Endothelial cell of umbilical vein (primary cell): ENCODE data around the gene ARRB1. TPM values are rescaled to one million over a fixed set of nuclear protein-coding genes. Genes with fewer than 3 reads are reported as not detected.

Experiments used
- BruUV-seq: library from RNA; stranded (reverse); fragments of 400-500 nt; replicated peaks from 2 replicates; lab custom pipeline; 2021; lab: Mats Ljungman, UMichigan
- CTCF ChIA-PET: fragments of 300-600, 350-600 bp; sonication (Branson Sonifier 250); formaldehyde crosslinking; loops from one replicate; lab custom pipeline; 2021; ENCODE audit warnings: antibody characterized with exemption, inconsistent platforms; lab: Charles Lee
- POLR2A ChIA-PET: fragments of 300-600, 350-600 bp; sonication (Branson Sonifier 250); formaldehyde crosslinking; loops from one replicate; lab custom pipeline; 2021; ENCODE audit warnings: antibody characterized with exemption, inconsistent platforms; lab: Charles Lee
- DNase-seq: peaks from one replicate; pipeline ENCODE4 v3.0.0-alpha.2; 2011; ENCODE audit warnings: low read depth, low spot score
- FAIRE-seq: peaks from 2 replicates; lab custom pipeline; 2011; peaks lifted over from hg19 to GRCh38; lab: Jason Lieb, UNC
- H2AFZ ChIP-seq: 2 replicates; pipeline ENCODE4 v1.6.0; 2012; ENCODE audit warnings: low read depth, low read length, control low read depth, inconsistent platforms
- H3K27ac ChIP-seq: 2 replicates; pipeline ENCODE4 v1.5.1; 2011; ENCODE audit warnings: low read depth, mild to moderate bottlenecking, control low read depth, low read length, moderate library complexity; ENCODE audit not compliant: insufficient read depth
- H3K27me3 ChIP-seq, 2 experiments: 2 replicates each; pipeline versions ENCODE4 v1.6.0 to v1.6.1; 2011; ENCODE audit warnings: low read length in 2 of 2, mixed read lengths in 1 of 2; ENCODE audit not compliant: control insufficient read depth in 2 of 2, insufficient read depth in 2 of 2
- H3K36me3 ChIP-seq, 2 experiments: 2 replicates in 1 of 2; 3 replicates in 1 of 2; pipeline ENCODE4 v1.5.1; 2011; ENCODE audit warnings: low read length in 2 of 2, mild to moderate bottlenecking in 1 of 2, moderate library complexity in 1 of 2; ENCODE audit not compliant: control insufficient read depth in 2 of 2, insufficient read depth in 2 of 2; ENCODE audit errors: extremely low read depth in 1 of 2
- H3K4me1 ChIP-seq: 3 replicates; pipeline ENCODE4 v1.5.1; 2011; ENCODE audit warnings: mild to moderate bottlenecking, low read length; ENCODE audit not compliant: control insufficient read depth, insufficient read depth; ENCODE audit errors: extremely low read depth
- H3K4me2 ChIP-seq: 2 replicates; pipeline ENCODE4 v1.6.1; 2011; ENCODE audit warnings: low read length, control low read depth, mixed read lengths; ENCODE audit not compliant: insufficient read depth
- H3K4me3 ChIP-seq, 3 experiments: fragments of 200-600 bp in 1 of 3; sonication (generic), shearing (Covaris generic) in 1 of 3; replicated peaks in 1 of 3; 2 replicates each; pipeline ENCODE4 v1.5.1; 2011 to 2016; ENCODE audit warnings: control low read depth in 3 of 3, low read length in 3 of 3, mild to moderate bottlenecking in 2 of 3, inconsistent platforms in 1 of 3, low read depth in 1 of 3, moderate library complexity in 1 of 3; ENCODE audit not compliant: insufficient read depth in 1 of 3
- H3K79me2 ChIP-seq: 2 replicates; pipeline ENCODE4 v1.6.0; 2012; ENCODE audit warnings: low read length, inconsistent platforms; ENCODE audit not compliant: control insufficient read depth, insufficient read depth
- H3K9ac ChIP-seq: replicated peaks from 2 replicates; pipeline ENCODE3; 2011; ENCODE audit warnings: low read length, control low read depth; ENCODE audit not compliant: insufficient read depth; ENCODE audit errors: extremely low read depth
- H3K9me1 ChIP-seq: replicated peaks from 3 replicates; pipeline ENCODE4 v1.6.0; 2011; ENCODE audit warnings: mild to moderate bottlenecking, low read length; ENCODE audit not compliant: control insufficient read depth, insufficient read depth; ENCODE audit errors: extremely low read depth
- H3K9me3 ChIP-seq: replicated peaks from 2 replicates; pipeline ENCODE4 v1.5.1; 2012; ENCODE audit warnings: low read length, inconsistent platforms; ENCODE audit not compliant: control insufficient read depth, insufficient read depth
- H4K20me1 ChIP-seq: replicated peaks from 2 replicates; pipeline ENCODE3; 2011; ENCODE audit warnings: mild to moderate bottlenecking, low read length; ENCODE audit not compliant: control insufficient read depth, insufficient read depth; ENCODE audit errors: extremely low read depth
- CTCF ChIP-seq, 2 donors: IDR thresholded peaks; 1 replicate in 1 of 2; 2 replicates in 1 of 2; pipeline ENCODE4 v1.5.1; 2011; ENCODE audit warnings: low read length in 2 of 2, mild to moderate bottlenecking in 2 of 2, moderate library complexity in 2 of 2, control low read depth in 1 of 2, inconsistent platforms in 1 of 2, low read depth in 1 of 2; ENCODE audit not compliant: insufficient read depth in 1 of 2; ENCODE audit errors: extremely low read depth in 1 of 2
- EZH2 ChIP-seq: IDR thresholded peaks from 2 replicates; pipeline ENCODE4 v1.6.1; 2012; ENCODE audit warnings: borderline replicate concordance, low read depth, mild to moderate bottlenecking, moderate library complexity, low read length, inconsistent platforms; ENCODE audit not compliant: severe bottlenecking
- FOS ChIP-seq: IDR thresholded peaks from 2 replicates; pipeline ENCODE4 v1.6.1; 2011; ENCODE audit warnings: mild to moderate bottlenecking, low read length, moderate library complexity, borderline replicate concordance; ENCODE audit not compliant: insufficient read depth
- GATA2 ChIP-seq: IDR thresholded peaks from 2 replicates; pipeline ENCODE4 v1.7.0; 2011; ENCODE audit warnings: low read depth, mild to moderate bottlenecking, moderate library complexity, mixed read lengths, low read length; ENCODE audit not compliant: insufficient read length, insufficient read depth
- JUN ChIP-seq: IDR thresholded peaks from 2 replicates; pipeline ENCODE4 v1.6.1; 2011; ENCODE audit warnings: borderline replicate concordance, low read depth; ENCODE audit not compliant: insufficient read length, insufficient read depth
- MYC ChIP-seq: IDR thresholded peaks from one replicate; pipeline ENCODE4 v1.6.1; 2011; ENCODE audit warnings: mild to moderate bottlenecking, low read depth, low read length
- POLR2A ChIP-seq: IDR thresholded peaks from 2 replicates; pipeline ENCODE4 v1.6.1; 2012; ENCODE audit warnings: low read depth, mild to moderate bottlenecking, control low read depth, low read length
- POLR2AphosphoS5 ChIP-seq: IDR thresholded peaks from 2 replicates; pipeline ENCODE4 v1.6.1; 2012; ENCODE audit warnings: low read depth, mild to moderate bottlenecking, control low read depth, low read length, moderate library complexity; ENCODE audit not compliant: insufficient read depth
- dilution Hi-C: fragments of 300-500 bp; cut with MboI; formaldehyde crosslinking; loops from one replicate; pipeline ENCODE4 v1.15.0; 2019; ENCODE audit warnings: low sequenced_read_pairs; ENCODE audit not compliant: extremely low pct_ligation_motif_present
- intact Hi-C: fragments of 100-400 bp; cut with micrococcal nuclease; formaldehyde crosslinking; loops from one replicate; pipeline ENCODE4 v1.10.0; 2022
- polyA plus RNA-seq, 4 experiments: library from polyadenylated mRNA; depleted of rRNA in 3 of 4; stranded (reverse) in 3 of 4; unstranded in 1 of 4; fragments of >200 nt; gene quantifications; 2 replicates each; pipeline versions ENCODE4 v1.2.1 to v1.2.3, GENCODE V29; 2011 to 2012; ENCODE audit warnings: missing spikeins in 1 of 4
- total RNA-seq: library from RNA; stranded (reverse); gene quantifications from 2 replicates; pipeline ENCODE4 v1.2.3, GENCODE V29; 2021
- TF ChIP-seq, protein P1 (sequence below): IDR thresholded peaks from 2 replicates; pipeline ENCODE4 v1.6.1; 2011; ENCODE audit not compliant: insufficient read depth, insufficient read length

ARRB1 gene
- total and polyA plus RNA-seq, 2 donors (not counting 3 experiments of a cell fraction or from before 2014, with no cell fraction given), result 63.9 to 92.6 TPM

- no TSS peak for BruUV-seq
- Histone ChIP-seq H3K27ac (no peak overlapping the region), H3K9me1 (no peaks in the 10 kb centered on the region), H2AFZ (no peak overlapping the region), H3K9me3 (no peaks in the 10 kb centered on the region), H3K27me3 (no peaks in the 10 kb centered on the region), H3K4me2 (peak overlapping the region; percentile 3), H4K20me1 (no peaks in the 10 kb centered on the region), H3K79me2 (peaks cover 49% of the 10 kb centered on the region), H3K9ac (no peak overlapping the region), H3K4me3 (no peak overlapping the region), H3K4me1 (peaks cover 69% of the 10 kb centered on the region), H3K36me3 (peaks cover 0 to 6% of the 10 kb centered on the region in 2 experiments)
- POLR2A ChIA-PET, result interaction anchor here (0.9 to 1.2 kb wide), 2 partner anchors 12 to 17 kb away, joined by 3 to 4 read pairs; no protein-coding TSS in a partner anchor
- peak; percentile 38 for TF ChIP-seq JUN
- TF ChIP-seq POLR2A, result no peak
- no peak for TF ChIP-seq FOS
- TF ChIP-seq MYC, result no peak
- dilution Hi-C loops, result no loop called here
- intact Hi-C loops, result no loop called here
- peak; percentile 56 for FAIRE-seq
- CTCF ChIA-PET, result interaction anchor here (1.1 to 5.0 kb wide), 4 partner anchors 8 to 38 kb away, joined by 4 to 20 read pairs (median 6); no protein-coding TSS in a partner anchor
- DNase-seq, result peak; percentile 30
Observed at GRCh38 chr11:75342966-75343870, 8.2 kb downstream of the ARRB1 start.

DNA sequence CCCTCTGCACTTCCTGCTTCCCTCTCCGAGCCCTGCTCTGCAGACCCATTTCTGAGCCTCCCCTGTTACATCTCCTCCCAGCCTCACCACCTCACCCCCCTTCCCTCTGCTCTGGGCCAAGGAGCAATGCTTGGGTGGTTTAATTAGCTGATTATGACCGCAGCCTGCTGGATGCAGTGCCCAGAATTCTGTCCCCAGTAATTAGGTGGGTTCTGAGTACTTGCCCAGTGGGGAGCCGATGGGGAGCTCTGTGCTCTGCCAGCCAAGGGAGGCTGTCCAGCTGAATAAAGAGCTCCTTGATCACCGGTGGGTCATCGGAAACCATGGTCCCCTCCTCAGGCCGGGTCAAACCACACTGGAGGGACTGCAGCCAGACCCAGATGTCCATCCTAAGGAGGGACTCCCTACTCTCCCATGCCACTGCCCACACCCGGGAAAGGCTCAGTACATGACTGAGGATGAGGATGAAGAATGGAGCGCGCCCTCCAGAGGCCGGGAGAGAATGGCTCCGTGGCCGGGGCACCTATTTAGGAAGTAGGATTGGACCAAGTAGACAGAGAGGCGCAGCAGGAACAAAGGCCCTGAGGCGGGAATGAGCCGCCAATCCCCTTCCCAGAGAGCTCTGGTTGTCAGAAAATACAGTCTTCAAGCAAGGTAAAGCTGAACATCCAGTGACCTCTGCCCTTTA, 9.1 kb downstream of the ARRB1 start:
- no peak overlapping the region for H3K27ac ChIP-seq
- H4K20me1 ChIP-seq, result no peaks in the 10 kb centered on the region
- H3K9me3 ChIP-seq, result no peaks in the 10 kb centered on the region
- no peak for DNase-seq
- dilution Hi-C loops (no loop called here), intact Hi-C loops (no loop called here)
- CTCF ChIA-PET, result interaction anchor here (0.9 to 5.0 kb wide), 6 partner anchors 8 to 46 kb away, joined by 3 to 22 read pairs (median 6); no protein-coding TSS in a partner anchor
- H2AFZ ChIP-seq, result no peak overlapping the region
- POLR2A ChIA-PET, result interaction anchor here (1.2 kb wide), 1 partner anchor 13 kb away, joined by 3 read pairs; no protein-coding TSS in a partner anchor
- BruUV-seq, result no TSS peak
- no peak overlapping the region for H3K4me3 ChIP-seq
- H3K9ac ChIP-seq, result no peak overlapping the region
- H3K36me3 ChIP-seq, result peaks cover 0 to 6% of the 10 kb centered on the region in 2 experiments
- H3K9me1 ChIP-seq, result no peaks in the 10 kb centered on the region
- FAIRE-seq, result no peak
- no peak overlapping the region for H3K4me2 ChIP-seq
- H3K4me1 ChIP-seq, result peaks cover 69% of the 10 kb centered on the region
- H3K79me2 ChIP-seq, result peaks cover 53% of the 10 kb centered on the region
- no peaks in the 10 kb centered on the region for H3K27me3 ChIP-seq
- TF ChIP-seq, protein P1, sequence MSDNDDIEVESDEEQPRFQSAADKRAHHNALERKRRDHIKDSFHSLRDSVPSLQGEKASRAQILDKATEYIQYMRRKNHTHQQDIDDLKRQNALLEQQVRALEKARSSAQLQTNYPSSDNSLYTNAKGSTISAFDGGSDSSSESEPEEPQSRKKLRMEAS, result no peak
- TF ChIP-seq GATA2, result no peak
- TF ChIP-seq FOS, result no peak
- TF ChIP-seq EZH2, result no peak
- no peak for TF ChIP-seq POLR2A
- no peak for TF ChIP-seq POLR2AphosphoS5
- TF ChIP-seq MYC, result no peak
- no peak for TF ChIP-seq JUN
- TF ChIP-seq CTCF (IDR thresholded peaks at IDR 0.05; ENCODE audit: extremely low read depth in 1 of 2, insufficient read depth in 1 of 2, low read depth in 1 of 2, low read length in 2 of 2), result no peak
